Stimulated activated CD8-positive, alpha-beta memory T cell treated with anti-CD3 and anti-CD28 coated beads, Interleukin-7, amount 100 ng/mL, for 4 hours (primary cell): ENCODE measurements around the gene ABCG1.
A peak's percentile ranks its signal among the peaks of the same experiment; 100 is the strongest.

ENCODE experiments used
- DNase-seq, 2 donors: peaks; one replicate each; pipeline ENCODE4 v3.0.0-alpha.2; 2020; ENCODE audit warnings: low read depth in 2 of 2

ABCG1 gene

GRCh38 chr21:42250422-42251403 is 31.8 kb downstream of the ABCG1 start:
- no peak for DNase-seq

- DNase-seq: no peak
Observed at GRCh38 chr21:42251654-42252324, 32.8 kb downstream of the ABCG1 start.

GRCh38 chr21:42252325-42252654 is 33.4 kb downstream of the ABCG1 start:
- DNase-seq: no peak

GRCh38 chr21:42252778-42253340 is 33.9 kb downstream of the ABCG1 start:
- DNase-seq: no peak

GRCh38 chr21:42253466-42253865 is 34.5 kb downstream of the ABCG1 start:
- DNase-seq: no peak

- DNase-seq: no peak
Observed at GRCh38 chr21:42254083-42254482, 35.1 kb downstream of the ABCG1 start.

- DNase-seq: no peak
Observed at GRCh38 chr21:42254651-42255601, 36.0 kb downstream of the ABCG1 start.

- no peak for DNase-seq
Observed at GRCh38 chr21:42255825-42256224, 36.9 kb downstream of the ABCG1 start.

- DNase-seq: no peak
Observed at GRCh38 chr21:42256316-42256715, 37.4 kb downstream of the ABCG1 start.

GRCh38 chr21:42257091-42257765 is 38.3 kb downstream of the ABCG1 start:
- no peak for DNase-seq

- peak; percentile 63 for DNase-seq
Observed at GRCh38 chr21:42258150-42258884, 39.4 kb downstream of the ABCG1 start.

- no peak for DNase-seq
Observed at GRCh38 chr21:42258885-42259407, 40.0 kb downstream of the ABCG1 start.

GRCh38 chr21:42260121-42260520 is 41.2 kb downstream of the ABCG1 start:
- DNase-seq: no peak

- DNase-seq: no peak
Observed at GRCh38 chr21:42261829-42262200, 42.9 kb downstream of the ABCG1 start.

GRCh38 chr21:42262831-42263231 is 43.9 kb downstream of the ABCG1 start:
- DNase-seq: no peak

- no peak for DNase-seq
Observed at GRCh38 chr21:42263591-42264131, 44.7 kb downstream of the ABCG1 start.

- no peak for DNase-seq
Observed at GRCh38 chr21:42264245-42265195, 45.6 kb downstream of the ABCG1 start.

GRCh38 chr21:42265231-42265812 is 46.4 kb downstream of the ABCG1 start:
- no peak for DNase-seq
